Activated T-helper 17 cell treated with anti-CD3 and anti-CD28 coated beads, Interleukin-2, amount 50 U/mL, for 72 hours (primary cell): ENCODE measurements around the gene PLEKHJ1. TPM values are rescaled to one million over a fixed set of nuclear protein-coding genes. Genes with fewer than 3 reads are reported as not detected.

Source experiments
- ATAC-seq: fragments of 150-1000 bp; cut with Tn5 transposase; replicated peaks from 2 replicates; pipeline ENCODE4 v1.10.0; 2021; ENCODE audit warnings: mild to moderate bottlenecking, moderate library complexity
- H3K27ac Mint-ChIP-seq: one replicate; pipeline ENCODE4 v1.8.0; 2022; ENCODE audit warnings: mixed read lengths
- H3K27me3 Mint-ChIP-seq: one replicate; pipeline ENCODE4 v1.8.0; 2022; ENCODE audit warnings: mixed read lengths
- H3K36me3 Mint-ChIP-seq: one replicate; pipeline ENCODE4 v1.8.0; 2022; ENCODE audit warnings: low read depth, mild to moderate bottlenecking, mixed read lengths
- H3K4me1 Mint-ChIP-seq: one replicate; pipeline ENCODE4 v1.8.0; 2022; ENCODE audit warnings: mixed read lengths
- H3K4me3 Mint-ChIP-seq: one replicate; pipeline ENCODE4 v1.8.0; 2022; ENCODE audit warnings: mild to moderate bottlenecking, mixed read lengths
- H3K9me3 Mint-ChIP-seq: one replicate; pipeline ENCODE4 v1.8.0; 2022; ENCODE audit warnings: mixed read lengths
- total RNA-seq, 2 donors: library from RNA; stranded (reverse); gene quantifications; one replicate each; pipeline ENCODE4 v1.2.3, GENCODE V29; 2022

The PLEKHJ1 gene
- total RNA-seq, 2 donors from 2014 or later: 45.8 to 74.8 TPM

GRCh38 chr19:2186071-2186846 lies 49.9 kb downstream of the PLEKHJ1 start:
- Mint-ChIP-seq H3K27me3 (no peaks in the 10 kb centered on the region), H3K4me3 (no peak overlapping the region), H3K4me1 (peaks cover 4% of the 10 kb centered on the region), H3K9me3 (no peaks in the 10 kb centered on the region), H3K36me3 (peaks cover 93% of the 10 kb centered on the region), H3K27ac (no peak overlapping the region)
- no peak for ATAC-seq

DNA sequence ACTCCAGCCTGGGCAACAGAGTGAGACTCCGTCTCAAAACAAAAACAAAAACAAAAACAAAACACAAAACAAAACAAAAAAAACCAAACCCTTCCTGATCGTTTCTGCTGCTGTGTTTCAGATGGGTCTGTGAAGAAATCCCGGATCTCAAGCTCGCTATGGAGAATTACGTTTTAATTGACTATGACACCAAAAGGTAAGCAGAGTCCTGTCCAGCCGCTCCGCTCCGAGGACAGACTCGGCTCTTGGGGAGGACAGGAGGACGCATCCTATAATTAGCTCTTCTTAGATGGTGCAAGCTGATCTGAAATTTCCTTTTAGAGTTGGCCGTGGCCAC lies 50.4 kb downstream of the PLEKHJ1 start:
- Mint-ChIP-seq H3K27me3 (no peaks in the 10 kb centered on the region), H3K9me3 (no peaks in the 10 kb centered on the region), H3K4me3 (no peak overlapping the region), H3K36me3 (peaks cover 93% of the 10 kb centered on the region), H3K27ac (no peak overlapping the region), H3K4me1 (peaks cover 4% of the 10 kb centered on the region)
- no peak for ATAC-seq

DNA sequence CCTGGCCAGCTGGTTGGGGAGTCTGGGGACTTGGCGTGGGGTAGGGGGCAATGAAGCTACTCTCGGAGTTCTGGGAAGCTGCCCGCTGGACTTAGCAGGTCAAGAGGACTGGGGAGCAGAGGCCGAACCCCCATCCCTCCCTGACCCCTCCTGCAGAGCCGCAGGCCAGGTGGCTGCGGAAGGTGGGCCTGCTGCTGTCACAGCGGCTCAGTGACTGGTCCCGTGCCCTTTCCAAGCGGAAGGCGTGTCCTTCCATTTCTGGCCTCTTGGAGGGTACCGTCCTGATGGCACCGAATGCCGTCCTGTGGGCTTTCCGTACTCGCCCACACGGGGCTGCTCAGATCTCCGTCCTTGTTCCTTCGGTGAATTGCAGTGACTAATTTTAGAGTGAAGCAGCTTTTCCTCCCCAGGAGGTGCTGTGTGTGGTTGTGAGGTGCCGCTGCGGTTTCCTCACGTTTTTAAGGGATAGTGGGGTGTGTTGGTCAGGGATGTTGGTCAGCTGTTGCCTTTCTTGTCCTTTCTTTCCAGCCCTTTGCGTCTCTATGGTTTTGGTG lies 51.6 kb downstream of the PLEKHJ1 start:
- H3K4me1 Mint-ChIP-seq: peaks cover 12% of the 10 kb centered on the region
- H3K9me3 Mint-ChIP-seq: no peaks in the 10 kb centered on the region
- H3K27ac Mint-ChIP-seq: peak overlapping the region; percentile 62
- no peak for ATAC-seq
- H3K27me3 Mint-ChIP-seq: no peaks in the 10 kb centered on the region
- peaks cover 97% of the 10 kb centered on the region for H3K36me3 Mint-ChIP-seq
- H3K4me3 Mint-ChIP-seq: no peak overlapping the region

Other genes with a start within 250 kb of the PLEKHJ1 start
- gene BTBD2, start 220.6 kb downstream of the PLEKHJ1 start, total RNA-seq: 10 to 100 TPM; 44.2 to 56.0 TPM
- 100 to 1,000 TPM; 280 to 525 TPM for gene MKNK2, start 185.1 kb downstream of the PLEKHJ1 start, total RNA-seq
- 100 to 1,000 TPM; 271 to 387 TPM for gene MOB3A, start 140.0 kb downstream of the PLEKHJ1 start, total RNA-seq
- gene IZUMO4, start 139.4 kb downstream of the PLEKHJ1 start, total RNA-seq: 100 to 1,000 TPM in 1 of 2 donors, 10 to 100 TPM in 1; 13.9 to 143 TPM
- gene AP3D1, start 84.8 kb downstream of the PLEKHJ1 start, total RNA-seq: 100 to 1,000 TPM in 1 of 2 donors, 10 to 100 TPM in 1; 83.6 to 108 TPM
- 100 to 1,000 TPM in 1 of 2 donors, 10 to 100 TPM in 1; 76.6 to 114 TPM for gene DOT1L, start 72.4 kb downstream of the PLEKHJ1 start, total RNA-seq
- 100 to 1,000 TPM in 1 of 2 donors, 10 to 100 TPM in 1; 99.5 to 119 TPM for gene SF3A2, start 495 bp upstream of the PLEKHJ1 start, total RNA-seq
- 1 to 10 TPM; 2.0 to 6.1 TPM for gene AMH, start 13.0 kb upstream of the PLEKHJ1 start, total RNA-seq
- gene JSRP1, start 20.1 kb upstream of the PLEKHJ1 start, total RNA-seq: 1 to 10 TPM in 1 of 2 donors, under 1 TPM in 1; 0.61 to 1.0 TPM
- gene PEAK3, start 45.8 kb upstream of the PLEKHJ1 start, total RNA-seq: under 1 TPM; 0.09 to 0.32 TPM
- under 1 TPM in 1 of 2 donors, not detected in 1; 0.17 TPM for gene LINGO3, start 71.8 kb upstream of the PLEKHJ1 start, total RNA-seq
- 100 to 1,000 TPM in 1 of 2 donors, 10 to 100 TPM in 1; 96.2 to 140 TPM for gene LSM7, start 92.3 kb upstream of the PLEKHJ1 start, total RNA-seq
- 10 to 100 TPM; 23.7 to 46.5 TPM for gene SPPL2B, start 92.4 kb upstream of the PLEKHJ1 start, total RNA-seq
- not detected for gene TMPRSS9, start 123.9 kb upstream of the PLEKHJ1 start, total RNA-seq
- 100 to 1,000 TPM in 1 of 2 donors, 10 to 100 TPM in 1; 51.0 to 140 TPM for gene TIMM13, start 191.3 kb upstream of the PLEKHJ1 start, total RNA-seq
- gene LMNB2, start 220.6 kb upstream of the PLEKHJ1 start, total RNA-seq: 10 to 100 TPM; 63.3 to 98.7 TPM
- gene GADD45B, start 239.8 kb upstream of the PLEKHJ1 start, total RNA-seq: 10 to 100 TPM; 40.6 to 80.0 TPM